SK-N-SH (cell line): ENCODE results near the gene NSMCE4A. TPM values are rescaled to one million over a fixed set of nuclear protein-coding genes. Genes with fewer than 3 reads are reported as not detected.

ENCODE experiments used
- CTCF ChIA-PET: fragments of 300-600, 350-600 bp; formaldehyde crosslinking; extraction: SDS; loops from one replicate; lab custom pipeline; 2021; lab: Yijun Ruan, JAX
- POLR2A ChIA-PET: fragments of 350-600 bp; sonication (Branson Sonifier 250); formaldehyde crosslinking; extraction: SDS; loops from one replicate; lab custom pipeline; 2020; ENCODE audit warnings: antibody characterized with exemption, inconsistent platforms; lab: Yijun Ruan, JAX
- DNase-seq: peaks from one replicate; pipeline ENCODE4 v3.0.0; 2012
- H2AFZ ChIP-seq: fragments of 200-600 bp; sonication (generic); 2 replicates; pipeline ENCODE4 v1.8.1; 2016; ENCODE audit warnings: antibody characterized with exemption, mild to moderate bottlenecking, low read depth
- H3F3A ChIP-seq: fragments of 200-600 bp; sonication (generic); replicated peaks from 2 replicates; pipeline ENCODE3; 2016; ENCODE audit warnings: antibody characterized with exemption, mild to moderate bottlenecking; ENCODE audit not compliant: insufficient read depth
- H3K27ac ChIP-seq, 2 experiments: fragments of 200-500 bp in 1 of 2; fragments of 200-600 bp in 1 of 2; sonication (Bioruptor generic) in 1 of 2; sonication (generic), shearing (Covaris generic) in 1 of 2; 2 replicates each; pipeline versions ENCODE4 v1.5.1 to v1.6.1; 2014 to 2016; ENCODE audit warnings: low read depth in 2 of 2, inconsistent platforms in 1 of 2, low read length in 1 of 2, mild to moderate bottlenecking in 1 of 2, mixed read lengths in 1 of 2
- H3K27me3 ChIP-seq: fragments of 200-600 bp; sonication (generic), shearing (Covaris generic); 2 replicates; pipeline ENCODE4 v1.6.1; 2016; ENCODE audit warnings: mixed run types; ENCODE audit not compliant: insufficient read depth
- H3K36me3 ChIP-seq, 2 experiments: fragments of 200-500 bp in 1 of 2; fragments of 200-600 bp in 1 of 2; sonication (Bioruptor generic) in 1 of 2; sonication (generic) in 1 of 2; replicated peaks in 1 of 2; 2 replicates each; pipeline versions ENCODE3 to v1.5.1; 2014 to 2016; ENCODE audit warnings: low read length in 1 of 2, mild to moderate bottlenecking in 1 of 2; ENCODE audit not compliant: insufficient read depth in 2 of 2, control insufficient read depth in 1 of 2
- H3K4me1 ChIP-seq, 2 experiments: fragments of 200-500 bp in 1 of 2; fragments of 200-600 bp in 1 of 2; sonication (Bioruptor generic) in 1 of 2; sonication (generic), shearing (Covaris generic) in 1 of 2; 2 replicates each; pipeline versions ENCODE4 v1.5.1 to v1.6.1; 2014 to 2016; ENCODE audit warnings: low read depth in 1 of 2, low read length in 1 of 2, mixed run types in 1 of 2; ENCODE audit not compliant: insufficient read depth in 2 of 2, control insufficient read depth in 1 of 2
- H3K4me2 ChIP-seq: fragments of 200-600 bp; sonication (generic), shearing (Covaris generic); 2 replicates; pipeline ENCODE4 v1.6.1; 2017; ENCODE audit warnings: mixed run types
- H3K4me3 ChIP-seq, 2 experiments: fragments of 200-500 bp in 1 of 2; fragments of 200-600 bp in 1 of 2; sonication (Bioruptor generic) in 1 of 2; sonication (generic), shearing (Covaris generic) in 1 of 2; 2 replicates each; pipeline versions ENCODE4 v1.5.1 to v1.8.1; 2014 to 2016; ENCODE audit warnings: low read depth in 2 of 2, inconsistent platforms in 1 of 2, low read length in 1 of 2, mild to moderate bottlenecking in 1 of 2, mixed read lengths in 1 of 2, moderate library complexity in 1 of 2
- H3K79me2 ChIP-seq: fragments of 200-600 bp; sonication (generic); 2 replicates; pipeline ENCODE4 v1.8.1; 2017; ENCODE audit warnings: mild to moderate bottlenecking; ENCODE audit not compliant: insufficient read depth
- H3K9ac ChIP-seq: fragments of 200-600 bp; sonication (generic); 2 replicates; pipeline ENCODE4 v1.6.1; 2017; ENCODE audit warnings: mixed run types
- H3K9me2 ChIP-seq: fragments of 200-600 bp; sonication (generic); 2 replicates; pipeline ENCODE4 v1.6.1; 2017; ENCODE audit warnings: mixed run types
- H3K9me3 ChIP-seq: fragments of 200-600 bp; sonication (generic); 2 replicates; pipeline ENCODE4 v1.6.1; 2017; ENCODE audit warnings: mixed run types, mild to moderate bottlenecking, moderate library complexity
- H4K20me1 ChIP-seq: fragments of 200-600 bp; sonication (generic); 2 replicates; pipeline ENCODE4 v1.6.1; 2017; ENCODE audit warnings: mild to moderate bottlenecking, mixed run types; ENCODE audit not compliant: insufficient read depth
- CHD2 ChIP-seq: fragments of 150-350 bp; IDR thresholded peaks from 2 replicates; pipeline ENCODE4 v1.6.1; 2018; ENCODE audit warnings: low read length; ENCODE audit not compliant: partially characterized antibody
- CTCF ChIP-seq: fragments of 200-600 bp; sonication (generic); IDR thresholded peaks from 2 replicates; pipeline ENCODE4 v1.6.1; 2017; ENCODE audit warnings: antibody characterized with exemption, mild to moderate bottlenecking, moderate library complexity
- EP300 ChIP-seq, 2 experiments: IDR thresholded peaks; 2 replicates each; pipeline versions ENCODE4 v1.4.0 to v1.6.1; 2012; ENCODE audit warnings: borderline replicate concordance in 1 of 2, low read depth in 1 of 2, low read length in 1 of 2
- FOXM1 ChIP-seq: IDR thresholded peaks from 2 replicates; pipeline ENCODE4 v1.4.0; 2012; ENCODE audit warnings: low read depth, mild to moderate bottlenecking
- GABPA ChIP-seq: IDR thresholded peaks from 2 replicates; pipeline ENCODE4 v1.4.0; 2012; ENCODE audit warnings: low read depth, mild to moderate bottlenecking
- GATA2 ChIP-seq: sonication (generic); formaldehyde crosslinking; IDR thresholded peaks from 2 replicates; pipeline ENCODE4 v1.5.0; 2020; ENCODE audit warnings: mild to moderate bottlenecking, missing genetic modification reagents
- MAX ChIP-seq: IDR thresholded peaks from 2 replicates; pipeline ENCODE4 v1.4.0; 2012; ENCODE audit warnings: low read depth
- MXI1 ChIP-seq: IDR thresholded peaks from 2 replicates; pipeline ENCODE4 v1.6.1; 2012; ENCODE audit warnings: mild to moderate bottlenecking, low read depth, low read length, improper control_type of control experiment
- PBX3 ChIP-seq: IDR thresholded peaks from 2 replicates; pipeline ENCODE4; 2012
- POLR2AphosphoS5 ChIP-seq: IDR thresholded peaks from 2 replicates; pipeline ENCODE4 v1.6.1; 2012; ENCODE audit warnings: low read depth, low read length
- RCOR1 ChIP-seq: fragments of 150-350 bp; IDR thresholded peaks from 2 replicates; pipeline ENCODE4 v1.6.1; 2017; ENCODE audit warnings: antibody characterized with exemption, low read length
- REST ChIP-seq: IDR thresholded peaks from 2 replicates; pipeline ENCODE4 v1.6.1; 2012; ENCODE audit warnings: mild to moderate bottlenecking, low read depth, low read length, moderate library complexity
- RXRA ChIP-seq: IDR thresholded peaks from 2 replicates; pipeline ENCODE4 v1.4.0; 2012; ENCODE audit warnings: low read depth, mild to moderate bottlenecking, borderline replicate concordance
- SIN3A ChIP-seq: IDR thresholded peaks from 2 replicates; pipeline ENCODE4 v1.6.1; 2012; ENCODE audit warnings: low read depth, mild to moderate bottlenecking, low read length, moderate library complexity, borderline replicate concordance
- TCF12 ChIP-seq: IDR thresholded peaks from 2 replicates; pipeline ENCODE4 v1.4.0; 2012
- TEAD4 ChIP-seq: IDR thresholded peaks from 2 replicates; pipeline ENCODE4 v1.4.0; 2012; ENCODE audit warnings: mild to moderate bottlenecking, borderline replicate concordance; ENCODE audit not compliant: insufficient read depth
- WGBS: methylation state at CpG from one replicate; pipeline ENCODE4 v1.1.6; 2017; ENCODE audit warnings: low lambda C conversion rate; 5-methylcytosine and 5-hydroxymethylcytosine counted together
- polyA plus RNA-seq, 3 experiments: library from polyadenylated mRNA; depleted of rRNA; stranded (reverse); fragments of >200 nt; gene quantifications; 2 replicates each; pipeline ENCODE4 v1.2.3, GENCODE V29; 2012

NSMCE4A gene
- polyA plus RNA-seq, 1 of the 3 experiments (the other 2 are of a cell fraction), result 28.5 TPM

GRCh38 chr10:121936295-121936694, 38.7 kb downstream of the NSMCE4A start:
- Histone ChIP-seq H3K4me1 (no peaks in the 10 kb centered on the region; a peak in 1 of 4 replicates), H3K27ac (no peak overlapping the region), H3K27me3 (no peaks in the 10 kb centered on the region), H3K4me3 (no peak overlapping the region), H3K36me3 (no peaks in the 10 kb centered on the region), H3K9me3 (no peaks in the 10 kb centered on the region), H4K20me1 (no peaks in the 10 kb centered on the region), H3K9ac (no peak overlapping the region), H3K79me2 (no peaks in the 10 kb centered on the region), H3K9me2 (no peaks in the 10 kb centered on the region), H3F3A (no peaks in the 10 kb centered on the region), H2AFZ (no peak overlapping the region), H3K4me2 (no peak overlapping the region)
- TF ChIP-seq REST, result no peak
- TF ChIP-seq FOXM1, result no peak
- TF ChIP-seq MAX, result no peak
- no peak for TF ChIP-seq RCOR1
- TF ChIP-seq TEAD4, result no peak
- no peak for TF ChIP-seq MXI1
- no peak for TF ChIP-seq POLR2AphosphoS5
- no peak for TF ChIP-seq GABPA
- TF ChIP-seq PBX3, result no peak
- 85% methylated on average over 2 of the region's 2 CpGs for WGBS
- ChIA-PET CTCF (interaction anchor here (1.0 to 1.9 kb wide), 6 partner anchors 8 to 204 kb away, joined by 3 to 6 read pairs (median 3); partner anchors contain the start of gene ATE1), POLR2A (interaction anchor here (1.5 kb wide), 1 partner anchor 203 kb away, joined by 5 read pairs; no protein-coding TSS in a partner anchor)
- no peak for DNase-seq

GRCh38 chr10:121935702-121936101, 39.3 kb downstream of the NSMCE4A start:
- Histone ChIP-seq H3K27ac (no peak overlapping the region), H3K4me1 (no peaks in the 10 kb centered on the region; a peak in 1 of 4 replicates), H3K4me3 (no peak overlapping the region), H3K27me3 (no peaks in the 10 kb centered on the region), H3K9ac (no peak overlapping the region), H2AFZ (no peak overlapping the region), H3K9me3 (no peaks in the 10 kb centered on the region), H3K4me2 (no peak overlapping the region), H3F3A (no peaks in the 10 kb centered on the region), H3K36me3 (no peaks in the 10 kb centered on the region), H3K9me2 (no peaks in the 10 kb centered on the region), H4K20me1 (no peaks in the 10 kb centered on the region), H3K79me2 (no peaks in the 10 kb centered on the region)
- DNase-seq, result peak; percentile 27
- TF ChIP-seq RCOR1 (peak; percentile 78), TCF12 (0 out of 2 replicates have a peak, but pooled peaks have one; percentile 12), CHD2 (peak; percentile 34), GATA2 (CRISPR knock-in tag) (peak; percentile 84), RXRA (no peak), SIN3A (no peak), CTCF (no peak), EP300 (IDR thresholded peaks at IDR 0.05; ENCODE audit: borderline replicate concordance in 1 of 2, low read depth in 1 of 2, low read length in 1 of 2) (peak in 1 of 2 experiments; percentile 64; a peak in 2 of 4 replicates)
- CTCF ChIA-PET, result interaction anchor here (1.0 to 1.9 kb wide), 4 partner anchors 8 to 204 kb away, joined by 3 to 6 read pairs (median 4); partner anchors contain the start of gene ATE1
- POLR2A ChIA-PET, result interaction anchor here (1.5 kb wide), 1 partner anchor 203 kb away, joined by 5 read pairs; no protein-coding TSS in a partner anchor
- 44% methylated on average over 6 of the region's 7 CpGs for WGBS
